HEK293 (cell line): Measurements from ENCODE around the gene MSL2.

Experiments used
- CTCF ChIA-PET: fragments of 350-600 bp; formaldehyde crosslinking; extraction: SDS; loops from one replicate; lab custom pipeline; 2021; ENCODE audit warnings: antibody characterized with exemption; lab: Yijun Ruan, JAX
- POLR2A ChIA-PET: fragments of 300-600 bp; formaldehyde crosslinking; extraction: SDS; loops from one replicate; lab custom pipeline; 2020; ENCODE audit warnings: antibody characterized with exemption, inconsistent platforms; lab: Yijun Ruan, JAX
- H3K27ac ChIP-seq: fragments of 200-500 bp; sonication (Bioruptor generic); 2 replicates; pipeline ENCODE4 v1.5.1; 2014; ENCODE audit warnings: low read depth, low read length, control low read depth, inconsistent platforms; ENCODE audit errors: extremely low read depth
- H3K36me3 ChIP-seq, 2 experiments: fragments of 200-500 bp in 1 of 2; sonication (Bioruptor generic) in 1 of 2; 1 replicate in 1 of 2; 2 replicates in 1 of 2; pipeline ENCODE4 v1.5.1; 2014 to 2017; ENCODE audit warnings: inconsistent platforms in 2 of 2, low read length in 2 of 2; ENCODE audit not compliant: control insufficient read depth in 2 of 2, insufficient read depth in 1 of 2
- H3K4me1 ChIP-seq: fragments of 200-500 bp; sonication (Bioruptor generic); 2 replicates; pipeline ENCODE4 v1.5.1; 2014; ENCODE audit warnings: mild to moderate bottlenecking, low read length, inconsistent platforms; ENCODE audit not compliant: control insufficient read depth, insufficient read depth
- H3K4me3 ChIP-seq: 2 replicates; pipeline ENCODE4 v1.5.1; 2011; ENCODE audit warnings: low read depth, mild to moderate bottlenecking, control low read depth, low read length, moderate library complexity
- H3K9me3 ChIP-seq: fragments of 200-500 bp; sonication (Bioruptor generic); 2 replicates; pipeline ENCODE4 v1.5.1; 2014; ENCODE audit warnings: low read depth, low read length, inconsistent platforms; ENCODE audit not compliant: control insufficient read depth, insufficient read depth
- MYNN ChIP-seq: fragments of 450-650 bp; formaldehyde crosslinking; IDR thresholded peaks from 2 replicates; pipeline ENCODE4 v1.5.1; 2016; ENCODE audit warnings: missing biosample characterization, missing genetic modification characterization, borderline replicate concordance
- MZF1 ChIP-seq: fragments of 450-650 bp; formaldehyde crosslinking; IDR thresholded peaks from 2 replicates; pipeline ENCODE4 v1.5.1; 2017; ENCODE audit warnings: missing biosample characterization, missing genetic modification characterization, borderline replicate concordance
- OSR2 ChIP-seq: fragments of 450-650 bp; formaldehyde crosslinking; IDR thresholded peaks from 2 replicates; pipeline ENCODE4 v1.5.1; 2016; ENCODE audit warnings: missing biosample characterization, missing genetic modification characterization
- SP7 ChIP-seq: fragments of 450-650 bp; formaldehyde crosslinking; IDR thresholded peaks from 2 replicates; pipeline ENCODE4 v1.5.1; 2016; ENCODE audit warnings: missing biosample characterization, missing genetic modification characterization
- ZBTB8A ChIP-seq: fragments of 450-650 bp; formaldehyde crosslinking; IDR thresholded peaks from 2 replicates; pipeline ENCODE4 v1.5.1; 2016; ENCODE audit warnings: missing biosample characterization, missing genetic modification characterization
- ZFHX2 ChIP-seq: fragments of 450-650 bp; formaldehyde crosslinking; conservative IDR thresholded peaks from 2 replicates; pipeline ENCODE4 v1.5.1; 2016; ENCODE audit warnings: missing biosample characterization, missing genetic modification characterization
- ZFP37 ChIP-seq: fragments of 450-650 bp; formaldehyde crosslinking; IDR thresholded peaks from 2 replicates; pipeline ENCODE4 v1.5.1; 2016; ENCODE audit warnings: missing biosample characterization, missing genetic modification characterization
- ZFP41 ChIP-seq: fragments of 450-650 bp; formaldehyde crosslinking; IDR thresholded peaks from 2 replicates; pipeline ENCODE4 v1.5.1; 2016; ENCODE audit warnings: missing biosample characterization, missing genetic modification characterization, borderline replicate concordance
- ZIC2 ChIP-seq: fragments of 450-650 bp; formaldehyde crosslinking; IDR thresholded peaks from 2 replicates; pipeline ENCODE4 v1.5.1; 2016; ENCODE audit warnings: missing biosample characterization, missing genetic modification characterization
- ZNF138 ChIP-seq: fragments of 450-650 bp; formaldehyde crosslinking; IDR thresholded peaks from 2 replicates; pipeline ENCODE4 v1.5.1; 2016; ENCODE audit warnings: missing biosample characterization, missing genetic modification characterization, borderline replicate concordance
- ZNF23 ChIP-seq: fragments of 450-650 bp; formaldehyde crosslinking; IDR thresholded peaks from 2 replicates; pipeline ENCODE4 v1.5.1; 2016; ENCODE audit warnings: missing biosample characterization, missing genetic modification characterization, borderline replicate concordance
- ZNF239 ChIP-seq: fragments of 450-650 bp; formaldehyde crosslinking; IDR thresholded peaks from 2 replicates; pipeline ENCODE4 v1.5.1; 2016; ENCODE audit warnings: missing biosample characterization, missing genetic modification characterization
- ZNF274 ChIP-seq, 2 experiments: fragments of 200-500 bp in 1 of 2; fragments of 450-650 bp in 1 of 2; sonication (Bioruptor generic) in 1 of 2; formaldehyde crosslinking in 1 of 2; IDR thresholded peaks; 2 replicates each; pipeline versions ENCODE4 v1.5.1 to v1.6.1; 2014 to 2016; ENCODE audit warnings: borderline replicate concordance in 1 of 2, inconsistent platforms in 1 of 2, low read length in 1 of 2, missing biosample characterization in 1 of 2, missing genetic modification characterization in 1 of 2
- ZNF48 ChIP-seq: fragments of 450-650 bp; formaldehyde crosslinking; IDR thresholded peaks from 2 replicates; pipeline ENCODE4 v1.5.1; 2016; ENCODE audit warnings: missing biosample characterization, missing genetic modification characterization
- ZNF501 ChIP-seq: fragments of 450-650 bp; formaldehyde crosslinking; IDR thresholded peaks from 2 replicates; pipeline ENCODE4 v1.5.1; 2016; ENCODE audit warnings: missing biosample characterization, missing genetic modification characterization
- ZNF529 ChIP-seq: fragments of 450-650 bp; formaldehyde crosslinking; IDR thresholded peaks from 2 replicates; pipeline ENCODE4 v1.5.1; 2017; ENCODE audit warnings: missing genetic modification characterization, missing biosample characterization; ENCODE audit not compliant: insufficient replicate concordance
- ZNF600 ChIP-seq: fragments of 450-650 bp; formaldehyde crosslinking; IDR thresholded peaks from 2 replicates; pipeline ENCODE4 v1.5.1; 2016; ENCODE audit warnings: missing biosample characterization, missing genetic modification characterization
- ZNF610 ChIP-seq: fragments of 450-650 bp; formaldehyde crosslinking; IDR thresholded peaks from 2 replicates; pipeline ENCODE4 v1.5.1; 2016; ENCODE audit warnings: missing biosample characterization, missing genetic modification characterization, borderline replicate concordance
- ZNF664 ChIP-seq: fragments of 450-650 bp; formaldehyde crosslinking; IDR thresholded peaks from 2 replicates; pipeline ENCODE4 v1.5.1; 2016; ENCODE audit warnings: missing biosample characterization, missing genetic modification characterization
- TF ChIP-seq, protein P1 (sequence below): fragments of 450-650 bp; formaldehyde crosslinking; IDR thresholded peaks from 2 replicates; pipeline ENCODE4 v1.5.1; 2016; ENCODE audit warnings: missing biosample characterization, missing genetic modification characterization
- TF ChIP-seq, protein P2 (sequence below): fragments of 450-650 bp; formaldehyde crosslinking; IDR thresholded peaks from 2 replicates; pipeline ENCODE4 v1.5.1; 2017; ENCODE audit warnings: missing biosample characterization, missing genetic modification characterization
- TF ChIP-seq, protein P3 (sequence below): fragments of 450-650 bp; formaldehyde crosslinking; IDR thresholded peaks from 2 replicates; pipeline ENCODE4 v1.5.1; 2017; ENCODE audit warnings: missing biosample characterization, missing genetic modification characterization

MSL2 gene

DNA sequence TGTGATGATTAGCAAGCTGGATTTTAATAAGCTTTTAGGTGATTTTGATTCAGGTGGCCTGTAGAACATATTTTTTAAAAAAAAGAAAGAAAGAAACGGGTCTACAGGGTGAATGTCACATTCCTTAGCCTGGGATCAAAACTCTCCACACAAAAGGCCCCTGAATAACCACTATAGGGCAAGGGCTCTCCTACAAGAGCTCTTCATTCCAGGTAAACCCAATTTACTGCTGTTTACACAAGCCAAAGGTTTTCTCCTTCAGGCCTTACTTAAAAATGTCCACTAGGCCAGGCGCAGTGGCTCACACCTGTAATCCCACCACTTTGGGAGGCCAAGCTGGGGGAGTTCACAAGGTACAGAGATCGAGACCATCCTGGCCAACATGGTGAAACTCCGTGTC, 8.3 kb downstream of the MSL2 start:
- no peak for TF ChIP-seq OSR2
- TF ChIP-seq, protein P1, sequence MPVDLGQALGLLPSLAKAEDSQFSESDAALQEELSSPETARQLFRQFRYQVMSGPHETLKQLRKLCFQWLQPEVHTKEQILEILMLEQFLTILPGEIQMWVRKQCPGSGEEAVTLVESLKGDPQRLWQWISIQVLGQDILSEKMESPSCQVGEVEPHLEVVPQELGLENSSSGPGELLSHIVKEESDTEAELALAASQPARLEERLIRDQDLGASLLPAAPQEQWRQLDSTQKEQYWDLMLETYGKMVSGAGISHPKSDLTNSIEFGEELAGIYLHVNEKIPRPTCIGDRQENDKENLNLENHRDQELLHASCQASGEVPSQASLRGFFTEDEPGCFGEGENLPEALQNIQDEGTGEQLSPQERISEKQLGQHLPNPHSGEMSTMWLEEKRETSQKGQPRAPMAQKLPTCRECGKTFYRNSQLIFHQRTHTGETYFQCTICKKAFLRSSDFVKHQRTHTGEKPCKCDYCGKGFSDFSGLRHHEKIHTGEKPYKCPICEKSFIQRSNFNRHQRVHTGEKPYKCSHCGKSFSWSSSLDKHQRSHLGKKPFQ, result peak; percentile 50
- TF ChIP-seq ZNF138 (tag by site-specific recombination), result no peak
- no peak for TF ChIP-seq ZFP37 (tag by site-specific recombination)
- TF ChIP-seq ZNF239, result no peak
- CTCF ChIA-PET, result interaction anchor here (0.6 to 0.9 kb wide), 2 partner anchors 40 to 164 kb away, joined by 3 read pairs; no protein-coding TSS in a partner anchor
- no peak overlapping the region for H3K4me3 ChIP-seq
- no peak overlapping the region; the same call in 1 of the 2 replicates for H3K27ac ChIP-seq
- no peaks in the 10 kb centered on the region for H3K9me3 ChIP-seq
- no peaks in the 10 kb centered on the region; a peak in 1 of 3 replicates for H3K36me3 ChIP-seq
- POLR2A ChIA-PET, result interaction anchor here (1.2 kb wide), 1 partner anchor 8 kb away, joined by 8 read pairs; the partner anchor contains the start of gene MSL2
- H3K4me1 ChIP-seq, result peaks cover 15% of the 10 kb centered on the region

DNA sequence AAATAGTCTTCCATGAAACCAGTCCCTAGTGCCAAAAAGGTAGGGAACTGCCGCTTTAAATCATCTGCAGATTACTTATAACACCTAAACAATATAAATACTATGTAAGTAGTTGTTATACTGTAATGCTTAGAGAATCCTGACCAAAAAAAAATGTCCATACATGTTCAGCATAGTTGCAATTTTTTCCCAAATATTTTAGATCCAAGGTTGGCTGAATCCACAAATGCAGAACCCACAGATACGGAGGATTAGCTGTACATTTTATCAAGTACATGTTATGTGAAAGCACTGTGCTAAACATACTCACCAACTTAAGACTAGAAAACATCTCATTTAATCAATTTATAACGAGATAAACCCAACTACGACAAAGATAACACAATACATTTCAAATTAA, 9.3 kb downstream of the MSL2 start:
- Histone ChIP-seq H3K36me3 (no peaks in the 10 kb centered on the region; a peak in 1 of 3 replicates), H3K4me1 (peaks cover 15% of the 10 kb centered on the region), H3K9me3 (no peaks in the 10 kb centered on the region), H3K4me3 (no peak overlapping the region), H3K27ac (no peak overlapping the region)
- TF ChIP-seq, protein P2, sequence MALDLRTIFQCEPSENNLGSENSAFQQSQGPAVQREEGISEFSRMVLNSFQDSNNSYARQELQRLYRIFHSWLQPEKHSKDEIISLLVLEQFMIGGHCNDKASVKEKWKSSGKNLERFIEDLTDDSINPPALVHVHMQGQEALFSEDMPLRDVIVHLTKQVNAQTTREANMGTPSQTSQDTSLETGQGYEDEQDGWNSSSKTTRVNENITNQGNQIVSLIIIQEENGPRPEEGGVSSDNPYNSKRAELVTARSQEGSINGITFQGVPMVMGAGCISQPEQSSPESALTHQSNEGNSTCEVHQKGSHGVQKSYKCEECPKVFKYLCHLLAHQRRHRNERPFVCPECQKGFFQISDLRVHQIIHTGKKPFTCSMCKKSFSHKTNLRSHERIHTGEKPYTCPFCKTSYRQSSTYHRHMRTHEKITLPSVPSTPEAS (tag by site-specific recombination), result no peak
- TF ChIP-seq ZNF501 (tag by site-specific recombination), result no peak
- peak; percentile 68 for TF ChIP-seq ZNF664 (tag by site-specific recombination)
- no peak for TF ChIP-seq ZFP41 (tag by site-specific recombination)
- CTCF ChIA-PET, result no interaction called here
- POLR2A ChIA-PET, result interaction anchor here (1.0 kb wide), 1 partner anchor 9 kb away, joined by 3 read pairs; the partner anchor contains the start of gene MSL2

DNA sequence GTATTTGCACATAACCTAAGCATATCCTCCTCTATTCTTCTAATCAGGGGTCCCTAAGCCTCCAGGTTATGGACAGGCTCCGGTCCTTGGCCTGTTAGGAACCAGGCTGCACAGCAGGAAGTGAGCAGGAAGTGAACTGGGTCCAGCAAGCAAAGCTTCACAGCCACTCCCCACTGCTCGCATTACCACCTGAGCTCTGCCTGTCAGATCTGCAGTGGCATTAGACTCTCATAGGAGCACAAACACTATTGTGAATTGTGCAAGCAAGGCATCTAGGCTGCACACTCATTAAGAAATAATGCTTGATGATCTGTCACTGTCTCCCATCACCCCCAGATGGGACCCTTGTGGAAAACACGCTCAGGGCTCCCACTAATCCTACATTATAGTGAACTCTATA, 9.8 kb downstream of the MSL2 start:
- POLR2A ChIA-PET, result interaction anchor here (1.0 kb wide), 1 partner anchor 10 kb away, joined by 3 read pairs; the partner anchor contains the start of gene MSL2
- Histone ChIP-seq H3K36me3 (no peaks in the 10 kb centered on the region; a peak in 1 of 3 replicates), H3K27ac (no peak overlapping the region), H3K9me3 (no peaks in the 10 kb centered on the region), H3K4me1 (peaks cover 15% of the 10 kb centered on the region), H3K4me3 (no peak overlapping the region)
- CTCF ChIA-PET, result no interaction called here
- TF ChIP-seq ZNF529 (tag by site-specific recombination) (no peak), ZNF600 (tag by site-specific recombination) (0 out of 2 replicates have a peak, but pooled peaks have one; percentile 48), SP7 (tag by site-specific recombination) (no peak), ZBTB8A (no peak), ZFHX2 (no peak), ZNF23 (tag by site-specific recombination) (no peak), ZNF48 (tag by site-specific recombination) (no peak), ZNF610 (tag by site-specific recombination) (peak; percentile 99), MZF1 (tag by site-specific recombination) (no peak), ZNF274 (IDR thresholded peaks at IDR 0.05; ENCODE audit: low read length) (no peak), ZNF274 (tag by site-specific recombination; IDR thresholded peaks at IDR 0.05; ENCODE audit: borderline replicate concordance) (no peak), ZIC2 (tag by site-specific recombination) (0 out of 2 replicates have a peak, but pooled peaks have one; percentile 17), MYNN (no peak)
- TF ChIP-seq, protein P3, sequence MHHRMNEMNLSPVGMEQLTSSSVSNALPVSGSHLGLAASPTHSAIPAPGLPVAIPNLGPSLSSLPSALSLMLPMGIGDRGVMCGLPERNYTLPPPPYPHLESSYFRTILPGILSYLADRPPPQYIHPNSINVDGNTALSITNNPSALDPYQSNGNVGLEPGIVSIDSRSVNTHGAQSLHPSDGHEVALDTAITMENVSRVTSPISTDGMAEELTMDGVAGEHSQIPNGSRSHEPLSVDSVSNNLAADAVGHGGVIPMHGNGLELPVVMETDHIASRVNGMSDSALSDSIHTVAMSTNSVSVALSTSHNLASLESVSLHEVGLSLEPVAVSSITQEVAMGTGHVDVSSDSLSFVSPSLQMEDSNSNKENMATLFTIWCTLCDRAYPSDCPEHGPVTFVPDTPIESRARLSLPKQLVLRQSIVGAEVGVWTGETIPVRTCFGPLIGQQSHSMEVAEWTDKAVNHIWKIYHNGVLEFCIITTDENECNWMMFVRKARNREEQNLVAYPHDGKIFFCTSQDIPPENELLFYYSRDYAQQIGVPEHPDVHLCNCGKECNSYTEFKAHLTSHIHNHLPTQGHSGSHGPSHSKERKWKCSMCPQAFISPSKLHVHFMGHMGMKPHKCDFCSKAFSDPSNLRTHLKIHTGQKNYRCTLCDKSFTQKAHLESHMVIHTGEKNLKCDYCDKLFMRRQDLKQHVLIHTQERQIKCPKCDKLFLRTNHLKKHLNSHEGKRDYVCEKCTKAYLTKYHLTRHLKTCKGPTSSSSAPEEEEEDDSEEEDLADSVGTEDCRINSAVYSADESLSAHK (tag by site-specific recombination), result no peak
